Esophagus squamous epithelium (tissue), 5 donors: ENCODE data around the gene TXNDC8. TPM values are rescaled to one million over a fixed set of nuclear protein-coding genes. Genes with fewer than 3 reads are reported as not detected.
A peak's percentile ranks its signal among the peaks of the same experiment; 100 is the strongest.

Experiments
- DNase-seq: peaks from one replicate; lab custom pipeline; 2025; lab: John Stamatoyannopoulos, UW
- H3K27ac ChIP-seq, 4 donors: fragments of 200-600 bp; sonication (generic); one replicate each; pipeline ENCODE4 v1.5.1; 2016 to 2019; ENCODE audit warnings: mild to moderate bottlenecking in 1 of 4
- H3K27me3 ChIP-seq, 4 donors: fragments of 200-600 bp; sonication (generic); 1 replicate in 3 of 4; 2 replicates in 1 of 4; pipeline versions ENCODE4 v1.5.1 to v1.6.0; 2017 to 2021; ENCODE audit warnings: antibody characterized with exemption in 1 of 4
- H3K36me3 ChIP-seq, 3 donors: fragments of 200-600 bp; sonication (generic); one replicate each; pipeline ENCODE4 v1.5.1; 2016 to 2019
- H3K4me1 ChIP-seq, 3 donors: fragments of 200-600 bp; sonication (generic); one replicate each; pipeline ENCODE4 v1.5.1; 2017 to 2019
- H3K4me3 ChIP-seq, 4 donors: fragments of 200-600 bp; sonication (generic); 1 replicate in 3 of 4; 2 replicates in 1 of 4; pipeline ENCODE4 v1.5.1; 2016 to 2019; ENCODE audit warnings: mild to moderate bottlenecking in 2 of 4, moderate library complexity in 1 of 4
- H3K9me3 ChIP-seq, 3 donors: fragments of 200-600 bp; sonication (generic); one replicate each; pipeline ENCODE4 v1.5.1; 2016 to 2019
- POLR2A ChIP-seq, 4 donors: fragments of 450-650 bp; IDR thresholded peaks; one replicate each; pipeline ENCODE4 v1.6.1; 2017; ENCODE audit warnings: antibody characterized with exemption in 4 of 4, mild to moderate bottlenecking in 4 of 4, moderate library complexity in 3 of 4
- WGBS, 2 donors: methylation state at CpG; one replicate each; pipeline ENCODE4 v1.1.5; 2018; 5-methylcytosine and 5-hydroxymethylcytosine counted together
- intact Hi-C: fragments of 100-400 bp; cut with DNase I; formaldehyde crosslinking; loops from one replicate; pipeline ENCODE4 v1.15.0; 2022
- small RNA-seq, 4 donors: library from RNA; depleted of rRNA; stranded (forward); fragments of <200 nt; gene quantifications; one replicate each; pipeline ENCODE3, GENCODE V24; 2016
- total RNA-seq, 4 donors: library from RNA; depleted of rRNA; stranded (reverse); fragments of >200 nt; gene quantifications; one replicate each; pipeline ENCODE4 v1.1.0, GENCODE V29; 2016
- TF ChIP-seq, protein P1 (sequence below), 6 experiments: fragments of 450-650 bp in 4 of 6; fragments of 200-600 bp in 2 of 6; sonication (generic) in 2 of 6; IDR thresholded peaks; one replicate each; pipeline ENCODE4 v1.5.1; 2016 to 2019; ENCODE audit warnings: antibody characterized with exemption in 6 of 6, mild to moderate bottlenecking in 4 of 6, moderate library complexity in 4 of 6
- donor health status: DM: yes; HTN: yes; CAD: no.

Gene TXNDC8
- total RNA-seq, 4 donors from 2014 or later: not detected

DNA sequence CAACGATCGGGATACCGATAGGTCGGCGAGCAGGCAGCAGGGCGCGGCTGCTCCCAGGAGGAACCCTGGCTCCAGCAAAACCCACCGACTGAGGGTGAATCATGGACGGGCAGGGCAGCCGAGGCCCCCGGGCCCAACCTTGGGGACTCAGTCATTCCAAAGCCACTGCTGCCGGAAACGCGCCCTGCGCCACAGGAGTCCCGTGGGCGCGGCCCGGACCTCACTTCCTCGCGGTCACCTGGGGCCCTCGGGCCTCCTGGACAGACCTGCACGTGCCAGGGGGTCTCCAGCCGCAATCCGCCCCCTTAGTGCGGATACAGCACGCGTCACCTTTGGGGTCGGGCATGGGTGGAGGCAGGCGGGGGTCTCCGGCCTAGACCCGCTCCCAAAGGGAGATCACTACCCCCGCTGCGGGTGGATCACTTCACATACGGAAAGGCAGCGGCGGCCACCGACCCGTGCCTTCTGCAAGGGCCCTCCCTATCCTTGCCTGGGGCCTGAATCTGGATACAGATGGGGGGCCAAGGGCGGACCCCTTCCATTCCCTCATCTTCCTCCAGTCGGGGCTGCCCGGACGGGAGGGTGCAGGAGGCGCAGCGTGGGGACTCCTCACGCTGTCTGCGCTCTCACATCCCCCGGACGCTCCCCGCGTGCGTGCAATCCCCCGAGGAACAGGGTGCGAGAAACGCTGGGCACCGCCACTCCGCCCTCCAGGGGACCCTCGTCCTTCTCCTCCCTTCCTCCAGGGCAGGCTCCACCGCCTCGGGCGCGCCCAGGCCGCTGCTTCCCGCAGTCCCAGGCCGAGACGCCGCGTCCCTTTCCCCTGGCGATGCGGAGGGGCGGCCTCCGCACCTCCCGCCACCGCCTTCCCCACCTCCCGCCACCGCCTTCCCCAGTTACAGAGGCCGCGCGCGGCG is 81.9 kb downstream of the TXNDC8 start:
- H3K27me3 ChIP-seq: no peaks in the 10 kb centered on the region
- peak overlapping the region; percentile 96 to 99 (median 98) for H3K27ac ChIP-seq
- peak; percentile 6 for DNase-seq
- peak overlapping the region; percentile 76 to 99 (median 97) for H3K4me3 ChIP-seq
- WGBS, 2 donors: 0% methylated on average over 1 to 3 of the region's 81 CpGs
- TF ChIP-seq, protein P1, sequence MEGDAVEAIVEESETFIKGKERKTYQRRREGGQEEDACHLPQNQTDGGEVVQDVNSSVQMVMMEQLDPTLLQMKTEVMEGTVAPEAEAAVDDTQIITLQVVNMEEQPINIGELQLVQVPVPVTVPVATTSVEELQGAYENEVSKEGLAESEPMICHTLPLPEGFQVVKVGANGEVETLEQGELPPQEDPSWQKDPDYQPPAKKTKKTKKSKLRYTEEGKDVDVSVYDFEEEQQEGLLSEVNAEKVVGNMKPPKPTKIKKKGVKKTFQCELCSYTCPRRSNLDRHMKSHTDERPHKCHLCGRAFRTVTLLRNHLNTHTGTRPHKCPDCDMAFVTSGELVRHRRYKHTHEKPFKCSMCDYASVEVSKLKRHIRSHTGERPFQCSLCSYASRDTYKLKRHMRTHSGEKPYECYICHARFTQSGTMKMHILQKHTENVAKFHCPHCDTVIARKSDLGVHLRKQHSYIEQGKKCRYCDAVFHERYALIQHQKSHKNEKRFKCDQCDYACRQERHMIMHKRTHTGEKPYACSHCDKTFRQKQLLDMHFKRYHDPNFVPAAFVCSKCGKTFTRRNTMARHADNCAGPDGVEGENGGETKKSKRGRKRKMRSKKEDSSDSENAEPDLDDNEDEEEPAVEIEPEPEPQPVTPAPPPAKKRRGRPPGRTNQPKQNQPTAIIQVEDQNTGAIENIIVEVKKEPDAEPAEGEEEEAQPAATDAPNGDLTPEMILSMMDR (IDR thresholded peaks at IDR 0.05): no peak
- TF ChIP-seq POLR2A (IDR thresholded peaks at IDR 0.05): peak in 2 of 4 donors; percentile 27 to 49
- H3K36me3 ChIP-seq: peaks cover 0 to 8% (median 0%) of the 10 kb centered on the region in 3 donors
- no peaks in the 10 kb centered on the region for H3K9me3 ChIP-seq
- H3K4me1 ChIP-seq: peaks cover 15 to 70% (median 28%) of the 10 kb centered on the region in 3 donors
- intact Hi-C loops: no loop called here

DNA sequence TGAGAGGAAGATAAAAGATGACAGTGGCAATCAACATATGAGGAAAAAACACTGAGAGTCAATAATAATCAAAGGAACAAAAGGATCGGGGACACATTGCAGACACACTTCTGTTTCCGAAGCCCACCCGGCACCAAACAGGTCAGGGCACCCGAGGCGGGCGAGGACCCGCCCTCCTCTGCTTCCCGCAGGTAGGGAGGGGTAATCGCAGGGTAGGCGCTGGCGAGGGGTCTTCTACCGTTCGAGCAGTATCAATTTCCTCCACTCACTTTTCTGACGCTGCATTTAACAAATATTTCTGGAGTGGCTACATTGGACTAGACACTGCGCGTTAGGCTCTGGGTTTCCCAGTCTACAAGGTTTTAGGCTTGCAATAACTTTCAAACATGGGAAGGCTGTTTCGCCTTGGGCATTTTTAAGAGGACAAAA is 82.6 kb downstream of the TXNDC8 start:
- peak overlapping the region; percentile 76 to 99 (median 97) for H3K4me3 ChIP-seq
- H3K36me3 ChIP-seq: peaks cover 0 to 15% (median 0%) of the 10 kb centered on the region in 3 donors
- TF ChIP-seq POLR2A (IDR thresholded peaks at IDR 0.05): no peak
- TF ChIP-seq, protein P1 (IDR thresholded peaks at IDR 0.05): no peak
- H3K4me1 ChIP-seq: peaks cover 15 to 76% (median 28%) of the 10 kb centered on the region in 3 donors
- no peak for DNase-seq
- peak overlapping the region; percentile 96 to 99 (median 98) for H3K27ac ChIP-seq
- 2% methylated on average over 13 to 17 of the region's 17 CpGs for whole genome bisulfite sequencing, 2 donors
- H3K27me3 ChIP-seq: no peaks in the 10 kb centered on the region
- H3K9me3 ChIP-seq: no peaks in the 10 kb centered on the region
- intact Hi-C loops: no loop called here

DNA sequence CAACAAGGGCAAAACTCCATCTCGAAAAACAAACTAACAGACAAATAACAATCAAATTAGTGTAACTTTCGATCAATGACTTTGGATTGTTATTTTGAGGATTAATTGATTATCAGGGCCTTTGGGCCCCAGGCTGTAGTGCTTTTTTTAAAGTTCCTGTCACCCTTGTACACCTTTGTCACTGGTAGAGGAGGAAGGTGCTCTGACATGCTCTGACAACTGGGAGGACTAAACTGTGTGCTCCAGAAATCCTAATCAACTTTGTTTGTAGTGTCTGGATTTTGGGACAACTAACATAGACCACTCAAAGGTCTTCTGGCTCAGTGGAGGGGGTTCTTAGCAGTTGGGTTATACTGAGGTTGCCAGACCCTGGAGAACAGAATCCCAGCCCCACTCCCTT is 83.2 kb downstream of the TXNDC8 start:
- TF ChIP-seq, protein P1 (IDR thresholded peaks at IDR 0.05): no peak
- no peak for TF ChIP-seq POLR2A (IDR thresholded peaks at IDR 0.05)
- no peaks in the 10 kb centered on the region for H3K9me3 ChIP-seq
- H3K4me3 ChIP-seq: peak overlapping the region; percentile 76 to 99 (median 97)
- H3K4me1 ChIP-seq: peaks cover 15 to 76% (median 28%) of the 10 kb centered on the region in 3 donors
- no peaks in the 10 kb centered on the region for H3K27me3 ChIP-seq
- DNase-seq: no peak
- peaks cover 0 to 20% (median 2%) of the 10 kb centered on the region in 3 donors for H3K36me3 ChIP-seq
- peak overlapping the region; percentile 96 to 99 (median 98) for H3K27ac ChIP-seq
- 29 to 47% methylated on average over 2 of the region's 2 CpGs for WGBS, 2 donors
- intact Hi-C loops: no loop called here

Small RNA genes within 50 kb of the gene (small RNA-seq; reads per million reads assigned to genes)
- gene RNU6-1039P: 0 reads per million in 4 donors

Other genes starting within 250 kb of the TXNDC8 start
- gene C9orf152, start 129.7 kb downstream of the TXNDC8 start, total RNA-seq: 1 to 10 TPM in 1 of 4 donors, under 1 TPM in 3; 0.41 to 3.4 (median 0.81) TPM
- 100 to 1,000 TPM; 472 to 921 (median 819) TPM for gene TXN, start 81.4 kb downstream of the TXNDC8 start, total RNA-seq
- 10 to 100 TPM in 2 of 4 donors, 1 to 10 TPM in 1, under 1 TPM in 1; 0.99 to 31.7 (median 7.9) TPM for gene SVEP1, start 241.9 kb upstream of the TXNDC8 start, total RNA-seq